IMR-90 (cell line): ENCODE measurements around the gene MYH7B.

Source experiments
- CHD1 ChIP-seq: IDR thresholded peaks from 2 replicates; pipeline ENCODE4 v1.6.1; 2012; ENCODE audit warnings: low read depth, low read length, improper control_type of control experiment
- MAFK ChIP-seq: IDR thresholded peaks from 2 replicates; pipeline ENCODE4 v1.6.1; 2012; ENCODE audit warnings: low read depth, low read length, improper control_type of control experiment
- POLR2A ChIP-seq: IDR thresholded peaks from 2 replicates; pipeline ENCODE4 v1.6.1; 2012; ENCODE audit warnings: mild to moderate bottlenecking, low read depth, low read length
- RAD21 ChIP-seq: IDR thresholded peaks from 2 replicates; pipeline ENCODE4 v1.6.1; 2012; ENCODE audit warnings: low read length, improper control_type of control experiment
- RFX5 ChIP-seq: IDR thresholded peaks from 2 replicates; pipeline ENCODE4 v1.8.0; 2012; ENCODE audit warnings: low read depth, mild to moderate bottlenecking, low read length, moderate library complexity
- SMC3 ChIP-seq: fragments of 150-350 bp; IDR thresholded peaks from 2 replicates; pipeline ENCODE4 v1.6.1; 2016; ENCODE audit warnings: low read depth, mild to moderate bottlenecking, antibody characterized with exemption, low read length, moderate library complexity
- USF2 ChIP-seq: fragments of 150-350 bp; IDR thresholded peaks from 2 replicates; pipeline ENCODE4 v1.6.1; 2017; ENCODE audit warnings: mild to moderate bottlenecking, antibody characterized with exemption, low read length, low read depth
- TF ChIP-seq, protein P1 (sequence below): conservative IDR thresholded peaks from 2 replicates; pipeline ENCODE4 v1.5.1; 2012; ENCODE audit warnings: mild to moderate bottlenecking, low read depth, low read length, improper control_type of control experiment
- TF ChIP-seq, protein P2 (sequence below): fragments of 150-350 bp; IDR thresholded peaks from 2 replicates; pipeline ENCODE4 v1.6.1; 2016; ENCODE audit warnings: low read depth, mild to moderate bottlenecking, low read length, moderate library complexity, borderline replicate concordance

- TF ChIP-seq, protein P1, sequence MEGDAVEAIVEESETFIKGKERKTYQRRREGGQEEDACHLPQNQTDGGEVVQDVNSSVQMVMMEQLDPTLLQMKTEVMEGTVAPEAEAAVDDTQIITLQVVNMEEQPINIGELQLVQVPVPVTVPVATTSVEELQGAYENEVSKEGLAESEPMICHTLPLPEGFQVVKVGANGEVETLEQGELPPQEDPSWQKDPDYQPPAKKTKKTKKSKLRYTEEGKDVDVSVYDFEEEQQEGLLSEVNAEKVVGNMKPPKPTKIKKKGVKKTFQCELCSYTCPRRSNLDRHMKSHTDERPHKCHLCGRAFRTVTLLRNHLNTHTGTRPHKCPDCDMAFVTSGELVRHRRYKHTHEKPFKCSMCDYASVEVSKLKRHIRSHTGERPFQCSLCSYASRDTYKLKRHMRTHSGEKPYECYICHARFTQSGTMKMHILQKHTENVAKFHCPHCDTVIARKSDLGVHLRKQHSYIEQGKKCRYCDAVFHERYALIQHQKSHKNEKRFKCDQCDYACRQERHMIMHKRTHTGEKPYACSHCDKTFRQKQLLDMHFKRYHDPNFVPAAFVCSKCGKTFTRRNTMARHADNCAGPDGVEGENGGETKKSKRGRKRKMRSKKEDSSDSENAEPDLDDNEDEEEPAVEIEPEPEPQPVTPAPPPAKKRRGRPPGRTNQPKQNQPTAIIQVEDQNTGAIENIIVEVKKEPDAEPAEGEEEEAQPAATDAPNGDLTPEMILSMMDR = no peak
- TF ChIP-seq POLR2A = no peak
- no peak for TF ChIP-seq USF2
- no peak for TF ChIP-seq RAD21
- TF ChIP-seq, protein P2, sequence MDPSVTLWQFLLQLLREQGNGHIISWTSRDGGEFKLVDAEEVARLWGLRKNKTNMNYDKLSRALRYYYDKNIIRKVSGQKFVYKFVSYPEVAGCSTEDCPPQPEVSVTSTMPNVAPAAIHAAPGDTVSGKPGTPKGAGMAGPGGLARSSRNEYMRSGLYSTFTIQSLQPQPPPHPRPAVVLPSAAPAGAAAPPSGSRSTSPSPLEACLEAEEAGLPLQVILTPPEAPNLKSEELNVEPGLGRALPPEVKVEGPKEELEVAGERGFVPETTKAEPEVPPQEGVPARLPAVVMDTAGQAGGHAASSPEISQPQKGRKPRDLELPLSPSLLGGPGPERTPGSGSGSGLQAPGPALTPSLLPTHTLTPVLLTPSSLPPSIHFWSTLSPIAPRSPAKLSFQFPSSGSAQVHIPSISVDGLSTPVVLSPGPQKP = no peak
- no peak for TF ChIP-seq RFX5
- TF ChIP-seq CHD1 = no peak
- TF ChIP-seq SMC3 = no peak
- no peak for TF ChIP-seq MAFK
Measured at GRCh38 chr20:34976286-34976685, 20.6 kb downstream of the MYH7B start.
